ENCODE results near the gene MMP7. TPM values are rescaled to one million over a fixed set of nuclear protein-coding genes. Genes with fewer than 3 reads are reported as not detected.

Gene MMP7
- total RNA-seq, 1 donor from 2014 or later = 16.0 TPM

- TF ChIP-seq CTCF (IDR thresholded peaks at IDR 0.05) = no peak
- Histone ChIP-seq H3K4me1 (no peaks in the 10 kb centered on the region), H3K36me3 (no peaks in the 10 kb centered on the region), H3K9me3 (no peaks in the 10 kb centered on the region), H3K27ac (no peak overlapping the region), H3K27me3 (no peaks in the 10 kb centered on the region), H3K4me3 (no peak overlapping the region)
- intact Hi-C loops (cut with DNase I) = no loop called here
- DNase-seq = no peak
- ATAC-seq = no peak
Observed at GRCh38 chr11:102527041-102527440, 3.5 kb downstream of the MMP7 start.

- H3K36me3 ChIP-seq = no peaks in the 10 kb centered on the region
- H3K27me3 ChIP-seq = no peaks in the 10 kb centered on the region
- H3K4me3 ChIP-seq = no peak overlapping the region
- no peaks in the 10 kb centered on the region for H3K9me3 ChIP-seq
- intact Hi-C loops (cut with DNase I) = no loop called here
- no peak for TF ChIP-seq CTCF (IDR thresholded peaks at IDR 0.05)
- DNase-seq = no peak
- H3K27ac ChIP-seq = no peak overlapping the region
- no peaks in the 10 kb centered on the region for H3K4me1 ChIP-seq
- ATAC-seq = no peak
Observed at GRCh38 chr11:102523887-102524286, 6.7 kb downstream of the MMP7 start.

GRCh38 chr11:102523189-102523570, 7.4 kb downstream of the MMP7 start:
- H3K4me3 ChIP-seq = no peak overlapping the region
- DNase-seq (no peak), ATAC-seq (no peak)
- intact Hi-C loops (cut with DNase I) = no loop called here
- no peaks in the 10 kb centered on the region for H3K4me1 ChIP-seq
- no peak overlapping the region for H3K27ac ChIP-seq
- H3K9me3 ChIP-seq = no peaks in the 10 kb centered on the region
- no peak for TF ChIP-seq CTCF (IDR thresholded peaks at IDR 0.05)
- H3K27me3 ChIP-seq = no peaks in the 10 kb centered on the region
- no peaks in the 10 kb centered on the region for H3K36me3 ChIP-seq

- no peaks in the 10 kb centered on the region for H3K36me3 ChIP-seq
- no peak overlapping the region for H3K4me3 ChIP-seq
- intact Hi-C loops (cut with DNase I) = no loop called here
- ATAC-seq (no peak), DNase-seq (no peak)
- H3K4me1 ChIP-seq = no peaks in the 10 kb centered on the region
- no peaks in the 10 kb centered on the region for H3K9me3 ChIP-seq
- H3K27me3 ChIP-seq = no peaks in the 10 kb centered on the region
- no peak for TF ChIP-seq CTCF (IDR thresholded peaks at IDR 0.05)
- H3K27ac ChIP-seq = no peak overlapping the region
Observed at GRCh38 chr11:102522312-102523188, 8.0 kb downstream of the MMP7 start.

- Histone ChIP-seq H3K27ac (no peak overlapping the region), H3K27me3 (no peaks in the 10 kb centered on the region), H3K4me3 (no peak overlapping the region), H3K4me1 (no peaks in the 10 kb centered on the region), H3K36me3 (no peaks in the 10 kb centered on the region), H3K9me3 (no peaks in the 10 kb centered on the region)
- DNase-seq (no peak), ATAC-seq (no peak)
- TF ChIP-seq CTCF (IDR thresholded peaks at IDR 0.05) = no peak
- intact Hi-C loops (cut with DNase I) = no loop called here
Observed at GRCh38 chr11:102521121-102521520, 9.4 kb downstream of the MMP7 start.

Measured in upper lobe of right lung (tissue), 1 donor.